Measurements from ENCODE around the gene SMC3.

DNA sequence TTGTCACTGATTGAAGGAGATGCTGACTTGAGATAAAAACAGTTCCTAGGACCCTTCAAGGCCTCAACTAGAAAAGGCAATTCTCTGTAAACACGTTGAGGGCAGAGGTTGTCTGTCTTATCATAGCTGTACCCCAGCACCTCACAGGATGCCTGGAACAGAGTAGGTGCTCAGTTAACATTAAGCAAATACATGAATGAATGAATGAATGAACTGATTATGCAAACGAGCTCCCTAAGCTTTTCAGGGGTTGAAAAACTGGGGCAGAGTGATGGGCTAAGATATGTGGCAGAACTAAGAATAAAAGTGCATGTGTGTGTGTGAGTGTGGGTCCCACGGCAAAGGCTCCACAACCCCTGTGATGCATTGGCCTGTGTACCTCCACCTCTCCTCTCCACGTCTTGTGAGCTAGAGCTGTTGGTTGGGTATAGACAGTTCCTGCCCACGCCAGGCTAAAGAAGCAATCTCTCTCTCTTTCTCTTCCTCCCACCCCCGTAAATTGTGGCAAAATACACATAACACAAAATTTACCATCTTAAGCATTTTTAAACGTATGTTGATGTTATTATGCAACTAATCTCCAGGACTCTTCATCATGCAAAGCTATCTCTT lies 20.9 kb upstream of the SMC3 start:
- no peak for TF ChIP-seq USF2 (IDR thresholded peaks at IDR 0.05; ENCODE audit: low read depth, low read length)
- TF ChIP-seq, protein P1, sequence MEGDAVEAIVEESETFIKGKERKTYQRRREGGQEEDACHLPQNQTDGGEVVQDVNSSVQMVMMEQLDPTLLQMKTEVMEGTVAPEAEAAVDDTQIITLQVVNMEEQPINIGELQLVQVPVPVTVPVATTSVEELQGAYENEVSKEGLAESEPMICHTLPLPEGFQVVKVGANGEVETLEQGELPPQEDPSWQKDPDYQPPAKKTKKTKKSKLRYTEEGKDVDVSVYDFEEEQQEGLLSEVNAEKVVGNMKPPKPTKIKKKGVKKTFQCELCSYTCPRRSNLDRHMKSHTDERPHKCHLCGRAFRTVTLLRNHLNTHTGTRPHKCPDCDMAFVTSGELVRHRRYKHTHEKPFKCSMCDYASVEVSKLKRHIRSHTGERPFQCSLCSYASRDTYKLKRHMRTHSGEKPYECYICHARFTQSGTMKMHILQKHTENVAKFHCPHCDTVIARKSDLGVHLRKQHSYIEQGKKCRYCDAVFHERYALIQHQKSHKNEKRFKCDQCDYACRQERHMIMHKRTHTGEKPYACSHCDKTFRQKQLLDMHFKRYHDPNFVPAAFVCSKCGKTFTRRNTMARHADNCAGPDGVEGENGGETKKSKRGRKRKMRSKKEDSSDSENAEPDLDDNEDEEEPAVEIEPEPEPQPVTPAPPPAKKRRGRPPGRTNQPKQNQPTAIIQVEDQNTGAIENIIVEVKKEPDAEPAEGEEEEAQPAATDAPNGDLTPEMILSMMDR (conservative IDR thresholded peaks at IDR 0.05; ENCODE audit: low read depth, low read length) = no peak
- no peak for TF ChIP-seq SMC3 (IDR thresholded peaks at IDR 0.05; ENCODE audit: low read depth, low read length)
- TF ChIP-seq RAD21 (IDR thresholded peaks at IDR 0.05; ENCODE audit: low read length) = no peak
- TF ChIP-seq POLR2A (IDR thresholded peaks at IDR 0.05; ENCODE audit: low read depth, low read length) = no peak
- TF ChIP-seq MAFK (IDR thresholded peaks at IDR 0.05; ENCODE audit: low read depth, low read length) = no peak
- TF ChIP-seq MXI1 (IDR thresholded peaks at IDR 0.05; ENCODE audit: borderline replicate concordance, low read depth, low read length) = no peak
